Liver (tissue), 3 donors: ENCODE data around the gene C2orf74.

Experiments
- ATF3 ChIP-seq: IDR thresholded peaks from 2 replicates; pipeline ENCODE4 v1.6.1; 2016; ENCODE audit warnings: antibody characterized with exemption
- CTCF ChIP-seq: fragments of 150-350 bp; IDR thresholded peaks from 2 replicates; pipeline ENCODE4 v1.5.1; 2017; ENCODE audit warnings: improper control_type of control experiment, low read depth, low read length; ENCODE audit not compliant: missing input control
- EGR1 ChIP-seq, 2 donors: IDR thresholded peaks; 2 replicates each; pipeline ENCODE4 v1.6.1; 2016 to 2018; ENCODE audit warnings: antibody characterized with exemption in 2 of 2, low read depth in 2 of 2
- GABPA ChIP-seq, 2 donors: IDR thresholded peaks in 1 of 2; conservative IDR thresholded peaks in 1 of 2; 2 replicates each; pipeline ENCODE4 v1.6.1; 2016; ENCODE audit warnings: antibody characterized with exemption in 2 of 2, mild to moderate bottlenecking in 1 of 2, moderate library complexity in 1 of 2
- MAX ChIP-seq: IDR thresholded peaks from 2 replicates; pipeline ENCODE4 v1.6.1; 2016; ENCODE audit warnings: antibody characterized with exemption
- RAD21 ChIP-seq, 2 donors: IDR thresholded peaks; 2 replicates each; pipeline ENCODE4 v1.6.1; 2016; ENCODE audit warnings: antibody characterized with exemption in 2 of 2, mild to moderate bottlenecking in 2 of 2
- REST ChIP-seq: IDR thresholded peaks from 2 replicates; pipeline ENCODE4 v1.6.1; 2016; ENCODE audit warnings: antibody characterized with exemption, mild to moderate bottlenecking
- YY1 ChIP-seq: IDR thresholded peaks from 2 replicates; pipeline ENCODE4 v1.6.1; 2016; ENCODE audit warnings: antibody characterized with exemption, mild to moderate bottlenecking
- donor health status: healthy.
- donor health status: healthy.

- TF ChIP-seq MAX (peak; percentile 18), REST (no peak), CTCF (no peak), ATF3 (no peak), YY1 (no peak), EGR1 (IDR thresholded peaks at IDR 0.05; ENCODE audit: low read depth in 2 of 2) (no peak), GABPA (IDR thresholded peaks at IDR 0.05 in 1 of 2, conservative IDR thresholded peaks at IDR 0.05 in 1 of 2) (no peak), RAD21 (IDR thresholded peaks at IDR 0.05) (peak; percentile 79)
Measured at GRCh38 chr2:61135510-61135909, 26.5 kb upstream of the C2orf74 start.
